ENCODE results near the gene CXCL14.

DNA sequence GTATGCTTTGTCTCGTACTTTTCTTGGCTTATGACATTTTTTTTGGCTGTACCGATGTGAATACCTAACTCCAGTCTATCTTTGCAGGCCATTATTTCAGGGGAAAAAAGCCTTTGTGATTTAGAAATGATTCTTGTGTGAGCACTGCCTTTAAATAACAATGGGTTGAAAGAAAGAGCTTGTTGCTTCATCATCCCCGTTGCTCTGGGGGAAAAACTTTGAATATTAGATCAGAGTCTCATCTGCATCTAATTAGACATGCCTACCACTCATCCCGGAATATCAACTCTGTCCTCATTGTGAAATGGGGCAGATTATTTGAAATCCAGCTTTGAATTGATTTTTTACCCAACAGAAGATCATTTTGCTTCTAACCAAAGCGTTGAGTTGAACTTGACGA lies 13.5 kb downstream of the CXCL14 start:
- TF ChIP-seq, protein P1, sequence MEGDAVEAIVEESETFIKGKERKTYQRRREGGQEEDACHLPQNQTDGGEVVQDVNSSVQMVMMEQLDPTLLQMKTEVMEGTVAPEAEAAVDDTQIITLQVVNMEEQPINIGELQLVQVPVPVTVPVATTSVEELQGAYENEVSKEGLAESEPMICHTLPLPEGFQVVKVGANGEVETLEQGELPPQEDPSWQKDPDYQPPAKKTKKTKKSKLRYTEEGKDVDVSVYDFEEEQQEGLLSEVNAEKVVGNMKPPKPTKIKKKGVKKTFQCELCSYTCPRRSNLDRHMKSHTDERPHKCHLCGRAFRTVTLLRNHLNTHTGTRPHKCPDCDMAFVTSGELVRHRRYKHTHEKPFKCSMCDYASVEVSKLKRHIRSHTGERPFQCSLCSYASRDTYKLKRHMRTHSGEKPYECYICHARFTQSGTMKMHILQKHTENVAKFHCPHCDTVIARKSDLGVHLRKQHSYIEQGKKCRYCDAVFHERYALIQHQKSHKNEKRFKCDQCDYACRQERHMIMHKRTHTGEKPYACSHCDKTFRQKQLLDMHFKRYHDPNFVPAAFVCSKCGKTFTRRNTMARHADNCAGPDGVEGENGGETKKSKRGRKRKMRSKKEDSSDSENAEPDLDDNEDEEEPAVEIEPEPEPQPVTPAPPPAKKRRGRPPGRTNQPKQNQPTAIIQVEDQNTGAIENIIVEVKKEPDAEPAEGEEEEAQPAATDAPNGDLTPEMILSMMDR (conservative IDR thresholded peaks at IDR 0.05; ENCODE audit: low read depth, low read length) = no peak
- TF ChIP-seq POLR2A (IDR thresholded peaks at IDR 0.05; ENCODE audit: low read depth, low read length) = no peak
- TF ChIP-seq MAFK (IDR thresholded peaks at IDR 0.05; ENCODE audit: low read depth, low read length) = no peak

Measured in IMR-90 (cell line).